CD4-positive, alpha-beta T cell treated with Interferon gamma for 1 hour (primary cell): Measurements from ENCODE around the gene KCNQ1.

Source experiments
- DNase-seq: peaks from one replicate; pipeline ENCODE4 v3.0.0-alpha.2; 2020

The KCNQ1 gene

GRCh38 chr11:2559527-2560311 lies 114.9 kb downstream of the KCNQ1 start:
- no peak for DNase-seq

DNA sequence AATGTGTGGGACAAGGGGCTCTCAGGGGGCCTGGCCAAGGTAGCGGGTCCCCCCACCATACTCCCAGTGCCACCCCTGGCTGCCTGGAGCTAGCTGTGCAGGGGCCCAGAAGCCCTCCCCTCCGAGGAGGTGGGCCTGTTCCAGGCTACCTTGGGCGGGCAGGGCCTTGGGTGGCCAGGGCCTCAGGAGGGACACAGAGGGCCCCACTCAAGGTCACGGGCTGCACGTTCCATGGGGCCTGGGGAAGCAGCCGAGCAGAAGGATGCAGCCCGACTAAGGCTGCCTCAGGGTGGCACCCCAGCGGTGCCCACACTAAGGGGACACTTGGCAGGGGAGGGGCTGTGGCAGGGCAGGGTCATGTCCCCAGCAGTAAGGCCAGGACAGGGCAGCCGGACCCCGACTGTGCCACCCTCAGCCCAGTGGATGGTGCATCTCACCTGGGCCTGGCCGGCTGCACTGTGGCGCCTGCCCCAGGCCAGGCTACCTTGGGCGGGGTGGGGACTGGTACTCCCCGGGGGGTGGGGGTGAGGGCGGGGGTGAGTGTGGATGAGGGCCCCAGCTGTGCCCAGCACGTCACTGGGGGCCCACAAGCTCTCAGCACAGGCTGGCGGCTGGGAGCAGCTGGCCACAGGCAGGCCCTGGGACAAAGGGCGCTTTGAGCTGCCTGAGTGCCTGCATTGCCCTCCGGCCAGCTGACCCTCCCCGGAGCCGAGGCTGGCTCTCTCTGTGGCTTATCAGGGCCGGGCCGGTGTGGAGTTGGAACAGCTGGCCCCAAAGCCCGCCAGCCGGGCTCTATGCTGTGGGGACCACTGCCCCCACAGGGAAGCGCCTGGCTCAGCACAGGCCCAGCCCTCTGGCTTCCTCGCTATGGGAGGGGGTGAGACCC lies 117.1 kb downstream of the KCNQ1 start:
- no peak for DNase-seq

- DNase-seq: no peak
These were observed 118.0 kb downstream of the KCNQ1 start for GRCh38 chr11:2562890-2563212.

- DNase-seq: no peak
These were observed 118.6 kb downstream of the KCNQ1 start for GRCh38 chr11:2563213-2564007.

- no peak for DNase-seq
These were observed 119.3 kb downstream of the KCNQ1 start for GRCh38 chr11:2564008-2564530.

DNA sequence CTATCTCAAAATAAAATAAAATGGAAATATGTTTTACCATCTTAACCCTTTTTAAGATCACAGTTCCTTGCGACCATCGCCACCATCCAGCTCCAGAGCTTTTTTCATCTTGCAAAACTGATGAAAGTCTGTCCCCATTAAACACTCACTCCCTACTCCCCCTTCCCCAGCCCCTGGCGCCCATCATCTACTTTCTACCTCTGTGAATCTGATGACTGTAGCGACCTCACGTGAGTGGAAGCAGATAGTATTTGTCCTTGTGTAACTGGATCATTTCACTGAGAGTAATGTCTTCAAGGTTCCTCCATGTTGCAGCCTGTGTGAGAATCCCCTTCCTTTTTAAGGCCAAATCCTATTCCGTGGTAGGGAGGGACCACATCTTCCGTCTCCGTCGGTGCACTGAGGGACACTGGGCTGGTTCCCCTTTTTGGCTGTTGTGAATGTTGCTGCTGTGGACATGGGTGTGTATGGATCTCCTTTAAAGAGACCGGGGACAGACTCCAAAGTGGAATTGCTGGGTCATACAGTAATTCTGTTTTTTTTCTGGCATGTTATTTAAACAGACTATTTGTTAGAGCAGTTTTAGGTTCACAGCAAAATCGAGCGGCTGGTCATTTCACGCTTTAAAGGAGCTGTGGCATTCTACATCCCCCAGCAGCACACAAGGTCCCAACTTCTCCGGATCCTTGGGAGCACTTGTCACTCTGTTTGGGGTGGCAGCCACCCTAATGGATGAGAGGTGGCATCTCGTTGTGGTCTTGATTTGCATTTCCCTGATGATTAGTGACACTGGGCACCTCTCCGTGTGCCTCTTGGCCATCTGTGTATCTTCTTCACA lies 120.0 kb downstream of the KCNQ1 start:
- DNase-seq: no peak

DNA sequence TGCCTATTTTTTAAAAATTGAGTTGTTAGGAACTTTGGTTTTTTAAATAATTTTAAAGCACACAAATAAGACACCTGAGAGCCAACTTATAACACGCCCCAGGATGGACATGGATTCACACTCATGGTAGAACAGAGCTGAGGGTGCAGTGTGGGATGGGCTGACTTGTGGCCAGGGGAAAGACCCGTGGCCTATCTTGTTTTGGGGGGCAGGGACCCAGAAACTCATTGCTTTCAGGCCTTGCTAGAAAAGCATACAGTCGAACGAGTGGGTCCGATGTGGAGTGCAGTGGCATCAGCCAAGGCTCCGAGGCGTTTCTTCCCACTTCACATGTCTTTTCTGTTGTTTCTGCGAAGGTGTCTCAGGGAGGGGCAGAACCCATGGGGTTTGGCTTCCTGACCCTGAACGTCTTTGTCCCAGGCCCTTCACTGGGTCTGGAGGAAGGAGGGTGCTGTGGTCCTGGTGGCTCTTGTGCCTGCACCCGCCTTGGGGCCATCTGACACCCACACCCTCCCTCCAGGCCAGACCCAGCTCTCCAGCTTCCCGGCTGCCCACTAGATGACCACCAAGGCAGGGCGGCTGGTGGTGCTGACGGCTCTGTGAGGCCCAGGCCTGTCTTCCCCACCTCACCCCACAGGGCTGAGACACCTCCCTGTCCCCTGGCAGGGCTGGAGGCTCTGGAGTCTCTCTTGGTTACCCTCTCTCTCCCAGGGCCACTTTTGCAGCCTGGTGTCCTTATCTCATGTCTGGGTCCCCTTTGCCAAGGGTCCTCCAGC lies 120.8 kb downstream of the KCNQ1 start:
- DNase-seq: no peak

- no peak for DNase-seq
These were observed 121.6 kb downstream of the KCNQ1 start for GRCh38 chr11:2566223-2567025.

DNA sequence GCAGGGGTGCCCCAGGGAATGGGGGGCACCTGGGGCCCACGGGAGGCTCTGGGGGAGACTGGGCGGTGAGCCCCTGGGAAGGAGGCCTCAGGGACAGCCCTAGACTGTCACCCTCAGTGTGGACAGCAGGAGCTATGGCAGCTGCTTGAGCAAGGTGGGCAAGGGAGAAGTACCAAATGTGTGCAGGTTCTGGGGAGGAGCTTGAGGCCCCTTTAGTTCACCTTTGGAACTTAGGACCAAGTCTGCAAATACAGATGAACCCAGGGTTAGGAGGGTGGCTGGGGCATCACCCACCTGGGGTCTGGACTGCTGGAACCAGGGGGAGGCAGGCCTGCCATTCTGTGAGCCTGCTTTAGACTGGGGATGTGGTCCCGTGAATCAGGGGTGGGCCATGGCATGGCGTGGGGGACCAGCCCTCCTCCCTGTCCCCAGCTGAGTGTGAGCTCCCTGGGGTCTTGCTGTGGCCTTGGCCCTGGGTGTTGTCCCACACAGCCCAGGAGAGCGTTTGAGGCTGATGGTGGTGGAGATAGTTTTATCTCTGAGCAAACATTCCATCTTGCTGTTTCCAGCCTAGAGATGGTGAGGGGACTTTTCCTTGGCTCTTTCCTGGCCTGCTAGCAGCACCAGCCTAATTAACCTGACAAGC lies 122.3 kb downstream of the KCNQ1 start:
- no peak for DNase-seq

DNA sequence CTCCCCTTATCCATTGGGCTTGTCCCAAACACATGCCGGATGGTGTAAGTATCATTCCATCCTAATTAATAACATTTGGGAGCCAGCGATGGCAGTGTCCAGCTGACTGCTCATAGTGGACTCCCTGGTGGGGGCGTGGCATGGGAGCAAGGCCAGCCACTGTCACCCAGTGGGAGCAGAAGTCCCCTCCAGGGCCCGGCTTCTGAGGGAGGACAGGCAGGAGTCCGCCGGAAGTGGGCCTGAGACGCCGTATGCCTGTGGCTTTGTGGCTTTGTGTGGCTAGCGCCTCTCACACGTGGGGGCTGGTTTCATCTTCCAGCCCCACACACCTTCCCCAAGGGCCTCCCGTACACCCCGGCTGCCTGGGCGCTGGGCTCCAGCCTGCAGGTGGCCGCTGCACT lies 124.5 kb downstream of the KCNQ1 start:
- DNase-seq: no peak

DNA sequence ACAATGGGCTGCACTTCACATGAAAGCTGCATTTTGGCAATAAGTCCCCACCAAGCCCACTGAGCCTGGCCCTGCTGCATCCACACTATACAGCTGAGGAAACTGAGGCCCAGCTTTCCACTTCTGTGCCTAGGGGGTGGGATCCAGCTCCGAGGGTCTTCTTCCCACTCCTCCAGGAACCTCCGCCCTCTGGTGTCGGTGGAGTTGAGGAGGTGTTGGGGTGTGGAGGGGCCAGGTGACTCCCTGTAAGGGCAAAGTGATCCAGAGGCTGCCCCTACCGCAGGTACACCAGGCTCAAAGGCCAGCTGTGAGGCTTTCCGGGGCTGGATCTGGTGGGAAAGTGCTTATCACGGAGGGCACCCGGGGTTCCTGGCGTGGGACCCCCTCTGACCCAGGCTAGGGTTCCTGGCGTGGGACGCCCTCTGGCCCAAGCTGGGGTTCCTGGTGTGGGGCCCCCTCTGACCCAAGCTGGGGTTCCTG lies 125.0 kb downstream of the KCNQ1 start:
- no peak for DNase-seq

GRCh38 chr11:2570211-2570811 lies 125.5 kb downstream of the KCNQ1 start:
- DNase-seq: no peak

GRCh38 chr11:2570841-2571597 lies 126.2 kb downstream of the KCNQ1 start:
- DNase-seq: no peak

- DNase-seq: no peak
These were observed 126.9 kb downstream of the KCNQ1 start for GRCh38 chr11:2571598-2572281.

DNA sequence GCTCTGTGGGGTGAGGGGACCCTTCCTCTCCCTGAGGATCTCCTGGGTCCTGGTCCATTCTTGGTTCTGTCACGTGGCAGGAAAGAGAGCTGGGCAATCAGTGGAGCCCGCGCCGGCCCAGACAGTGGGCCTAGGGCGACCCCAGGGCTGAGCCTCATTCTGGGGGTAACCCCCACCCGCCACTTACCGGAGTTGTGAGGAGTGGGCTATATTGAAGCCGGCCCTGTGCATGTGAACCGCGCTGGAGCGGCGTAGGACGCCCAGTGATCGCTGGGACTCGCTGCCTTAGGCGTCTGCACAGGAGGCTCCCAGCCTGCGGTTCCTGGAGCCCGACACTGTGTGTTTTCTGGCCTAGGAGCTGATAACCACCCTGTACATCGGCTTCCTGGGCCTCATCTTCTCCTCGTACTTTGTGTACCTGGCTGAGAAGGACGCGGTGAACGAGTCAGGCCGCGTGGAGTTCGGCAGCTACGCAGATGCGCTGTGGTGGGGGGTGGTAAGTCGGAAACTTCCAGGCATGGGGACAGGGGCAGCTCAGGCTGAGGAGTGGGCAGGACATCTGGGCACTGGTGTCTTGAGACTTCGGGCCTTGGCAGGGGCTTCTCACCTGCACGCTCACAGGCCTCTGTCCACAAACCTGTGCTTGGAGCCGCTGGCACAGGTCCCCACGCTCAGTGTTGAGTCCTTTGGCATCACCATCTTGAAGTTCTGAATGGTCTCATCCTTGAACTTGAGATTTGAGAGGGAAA lies 127.9 kb downstream of the KCNQ1 start:
- DNase-seq: no peak

GRCh38 chr11:2573240-2574042 lies 128.6 kb downstream of the KCNQ1 start:
- DNase-seq: no peak
